Body of pancreas (tissue), 4 donors: Measurements from ENCODE around the gene ABCA13. TPM values are rescaled to one million over a fixed set of nuclear protein-coding genes. Genes with fewer than 3 reads are reported as not detected.

Experiments used
- ATAC-seq: fragments of 150-250 bp; one replicate; pipeline ENCODE4 v1.9.1; 2016
- DNase-seq, 4 donors: peaks; one replicate each; pipeline ENCODE4 v3.0.0-alpha.2; 2019
- H3K27ac ChIP-seq, 4 donors: fragments of 200-600 bp; sonication (generic); 1 replicate in 3 of 4; 2 replicates in 1 of 4; pipeline versions ENCODE4 v1.5.1 to v1.6.1; 2016 to 2019; ENCODE audit warnings: mild to moderate bottlenecking in 1 of 4, mixed read lengths in 1 of 4, moderate library complexity in 1 of 4
- H3K27me3 ChIP-seq, 2 donors: fragments of 200-600 bp; sonication (generic); one replicate each; pipeline ENCODE4 v1.6.0; 2016; ENCODE audit warnings: mild to moderate bottlenecking in 1 of 2
- H3K36me3 ChIP-seq, 2 donors: fragments of 200-600 bp; sonication (generic); replicated peaks in 1 of 2; 2 replicates each; pipeline ENCODE4 v1.5.1; 2016; ENCODE audit warnings: low read depth in 2 of 2; ENCODE audit not compliant: insufficient read depth in 1 of 2
- H3K4me1 ChIP-seq: fragments of 200-600 bp; sonication (generic); one replicate; pipeline ENCODE4 v1.6.0; 2016
- H3K4me3 ChIP-seq, 2 donors: fragments of 200-600 bp; sonication (generic); 1 replicate in 1 of 2; 2 replicates in 1 of 2; pipeline ENCODE4 v1.5.1; 2016 to 2019
- H3K9me3 ChIP-seq, 3 donors: fragments of 200-600 bp; sonication (generic); 1 replicate in 2 of 3; 2 replicates in 1 of 3; pipeline ENCODE4 v1.5.1; 2016
- CTCF ChIP-seq, 7 experiments: fragments of 450-650 bp in 4 of 7; fragments of 200-600 bp in 3 of 7; sonication (generic) in 3 of 7; IDR thresholded peaks; one replicate each; pipeline ENCODE4 v1.5.1; 2016 to 2019; ENCODE audit warnings: antibody characterized with exemption in 7 of 7
- POLR2A ChIP-seq, 3 donors: fragments of 450-650 bp; IDR thresholded peaks; one replicate each; pipeline ENCODE4 v1.6.1; 2016; ENCODE audit warnings: antibody characterized with exemption in 3 of 3, mild to moderate bottlenecking in 2 of 3
- WGBS, 2 donors: methylation state at CpG; one replicate each; pipeline ENCODE4 v1.1.5; 2017; 5-methylcytosine and 5-hydroxymethylcytosine counted together
- intact Hi-C: fragments of 100-400 bp; cut with DNase I; formaldehyde crosslinking; loops from one replicate; pipeline ENCODE4 v1.15.1; 2023
- total RNA-seq, 2 donors: library from RNA; depleted of rRNA; stranded (reverse); fragments of >200 nt; gene quantifications; one replicate each; pipeline ENCODE4 v1.1.0, GENCODE V29; 2016

ABCA13 gene
- total RNA-seq, 2 donors from 2014 or later: under 0.01 TPM

GRCh38 chr7:48242846-48243245 is 71.6 kb downstream of the ABCA13 start:
- H3K4me1 ChIP-seq: no peaks in the 10 kb centered on the region
- no peak overlapping the region for H3K27ac ChIP-seq
- H3K9me3 ChIP-seq: no peaks in the 10 kb centered on the region
- ATAC-seq: no peak
- WGBS, 2 donors: 63 to 71% methylated on average over 7 to 8 of the region's 8 CpGs
- no peak for DNase-seq
- no peaks in the 10 kb centered on the region for H3K27me3 ChIP-seq
- TF ChIP-seq POLR2A (IDR thresholded peaks at IDR 0.05) (no peak), CTCF (IDR thresholded peaks at IDR 0.05) (no peak)
- intact Hi-C loops: no loop called here
- no peaks in the 10 kb centered on the region for H3K36me3 ChIP-seq
- no peak overlapping the region for H3K4me3 ChIP-seq

- intact Hi-C loops: no loop called here
- no peak for ATAC-seq
- no peak for TF ChIP-seq CTCF (IDR thresholded peaks at IDR 0.05)
- no peak for TF ChIP-seq POLR2A (IDR thresholded peaks at IDR 0.05)
- peak in 1 of 4 donors; percentile 27 for DNase-seq
- Histone ChIP-seq H3K27ac (no peak overlapping the region), H3K9me3 (no peaks in the 10 kb centered on the region), H3K4me3 (no peak overlapping the region), H3K36me3 (no peaks in the 10 kb centered on the region), H3K4me1 (no peaks in the 10 kb centered on the region), H3K27me3 (no peaks in the 10 kb centered on the region)
- WGBS, 2 donors: 45 to 56% methylated on average over 5 of the region's 5 CpGs
Observed at GRCh38 chr7:48244864-48245271, 73.6 kb downstream of the ABCA13 start.

- intact Hi-C loops: no loop called here
- Histone ChIP-seq H3K4me3 (no peak overlapping the region), H3K9me3 (no peaks in the 10 kb centered on the region), H3K4me1 (no peaks in the 10 kb centered on the region), H3K36me3 (no peaks in the 10 kb centered on the region), H3K27ac (no peak overlapping the region), H3K27me3 (no peaks in the 10 kb centered on the region)
- peak in 1 of 4 donors; percentile 22 for DNase-seq
- 45 to 60% methylated on average over 9 of the region's 9 CpGs for WGBS, 2 donors
- TF ChIP-seq CTCF (IDR thresholded peaks at IDR 0.05) (no peak), POLR2A (IDR thresholded peaks at IDR 0.05) (no peak)
- ATAC-seq: no peak
Observed at GRCh38 chr7:48245751-48246472, 74.7 kb downstream of the ABCA13 start.

- Histone ChIP-seq H3K27me3 (no peaks in the 10 kb centered on the region), H3K27ac (no peak overlapping the region), H3K4me3 (no peak overlapping the region), H3K9me3 (no peaks in the 10 kb centered on the region), H3K36me3 (no peaks in the 10 kb centered on the region), H3K4me1 (no peaks in the 10 kb centered on the region)
- no peak for DNase-seq
- WGBS, 2 donors: 50 to 61% methylated on average over 2 of the region's 2 CpGs
- intact Hi-C loops: no loop called here
- TF ChIP-seq CTCF (IDR thresholded peaks at IDR 0.05): no peak
- no peak for ATAC-seq
Observed at GRCh38 chr7:48249166-48249565, 77.9 kb downstream of the ABCA13 start.

DNA sequence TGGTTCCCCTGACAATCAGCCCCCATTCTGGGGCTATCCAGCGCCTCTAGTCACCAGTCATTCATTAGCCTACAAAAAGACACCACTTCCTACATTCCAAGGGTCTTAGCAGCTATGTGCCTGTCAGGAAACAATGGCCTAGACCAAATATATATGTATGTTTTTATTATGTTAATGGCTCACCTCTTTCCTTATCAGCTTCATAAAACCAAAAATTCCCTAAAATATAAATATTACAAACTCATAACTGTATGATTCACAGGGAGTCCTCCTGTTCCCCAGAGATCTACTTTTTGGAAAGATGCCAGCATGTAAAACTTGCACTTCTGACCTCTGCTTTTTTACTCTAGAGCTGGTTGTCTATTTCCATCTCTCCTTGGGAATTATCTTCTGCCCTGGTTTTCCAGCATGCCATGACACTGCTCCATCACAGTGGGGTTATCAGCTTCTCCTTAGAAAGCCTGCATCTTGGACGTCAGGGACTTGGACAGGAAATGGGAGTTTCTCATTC is 79.2 kb downstream of the ABCA13 start:
- Histone ChIP-seq H3K27ac (no peak overlapping the region), H3K4me3 (no peak overlapping the region), H3K27me3 (no peaks in the 10 kb centered on the region), H3K36me3 (no peaks in the 10 kb centered on the region), H3K9me3 (no peaks in the 10 kb centered on the region), H3K4me1 (no peaks in the 10 kb centered on the region)
- intact Hi-C loops: no loop called here
- TF ChIP-seq POLR2A (IDR thresholded peaks at IDR 0.05) (no peak), CTCF (IDR thresholded peaks at IDR 0.05) (no peak)
- DNase-seq (no peak), ATAC-seq (no peak)
- 37 to 47% methylated on average over 2 of the region's 2 CpGs for WGBS, 2 donors
